ENCODE data around the gene KYNU.

- TF ChIP-seq CTCF (IDR thresholded peaks at IDR 0.05 in 2 of 3, conservative IDR thresholded peaks at IDR 0.05 in 1 of 3; ENCODE audit: control insufficient read depth in 2 of 3, extremely low read depth in 1 of 3, insufficient read depth in 1 of 3, low read depth in 3 of 3, low read length in 3 of 3), result no peak
- no peak for TF ChIP-seq FOS (IDR thresholded peaks at IDR 0.05; ENCODE audit: borderline replicate concordance, extremely low read depth, insufficient read length)
These were observed 43.1 kb downstream of the KYNU start for GRCh38 chr2:142920571-142920970.
